MCF 10A (cell line): ENCODE results near the gene VTCN1. TPM values are rescaled to one million over a fixed set of nuclear protein-coding genes. Genes with fewer than 3 reads are reported as not detected.

Experiments
- BruUV-seq: library from RNA; stranded (reverse); fragments of 400-500 nt; replicated peaks from 2 replicates; lab custom pipeline; 2021; lab: Mats Ljungman, UMichigan
- CTCF ChIA-PET: fragments of 300-600 bp; sonication (Branson Sonifier 250); formaldehyde crosslinking; extraction: SDS; loops from one replicate; lab custom pipeline; 2021; ENCODE audit warnings: antibody characterized with exemption, inconsistent platforms; lab: Yijun Ruan, JAX
- POLR2A ChIA-PET: fragments of 300-600, 350-650 bp; sonication (Branson Sonifier 250); formaldehyde crosslinking; extraction: SDS; loops from one replicate; lab custom pipeline; 2020; ENCODE audit warnings: antibody characterized with exemption, inconsistent platforms; lab: Yijun Ruan, JAX
- DNase-seq: peaks from one replicate; pipeline ENCODE4 v3.0.0-alpha.2; 2018; ENCODE audit not compliant: unreplicated experiment
- H3K27ac Mint-ChIP-seq: one replicate; pipeline ENCODE4 v1.8.0; 2022; ENCODE audit warnings: mild to moderate bottlenecking, low read depth, mixed read lengths; ENCODE audit not compliant: unreplicated experiment
- H3K27me3 Mint-ChIP-seq: one replicate; pipeline ENCODE4 v1.8.0; 2022; ENCODE audit warnings: mixed read lengths; ENCODE audit not compliant: insufficient read depth, unreplicated experiment
- H3K36me3 Mint-ChIP-seq: one replicate; pipeline ENCODE4 v1.8.0; 2022; ENCODE audit warnings: mild to moderate bottlenecking, moderate library complexity, mixed read lengths; ENCODE audit not compliant: insufficient read depth, unreplicated experiment
- H3K4me1 Mint-ChIP-seq: one replicate; pipeline ENCODE4 v1.8.0; 2022; ENCODE audit warnings: mixed read lengths; ENCODE audit not compliant: insufficient read depth, unreplicated experiment
- H3K4me3 Mint-ChIP-seq: one replicate; pipeline ENCODE4 v1.8.0; 2022; ENCODE audit warnings: mild to moderate bottlenecking, moderate library complexity, mixed read lengths; ENCODE audit not compliant: unreplicated experiment
- H3K9me3 Mint-ChIP-seq: one replicate; pipeline ENCODE4 v1.8.0; 2022; ENCODE audit warnings: mixed read lengths; ENCODE audit not compliant: unreplicated experiment
- intact Hi-C: fragments of 100-400 bp; cut with micrococcal nuclease; formaldehyde crosslinking; loops from 2 replicates; pipeline ENCODE4 v1.14.1; 2022
- total RNA-seq: library from RNA; stranded (reverse); gene quantifications from 2 replicates; pipeline ENCODE4 v1.2.3, GENCODE V29; 2022
- TF ChIP-seq, protein P1 (sequence below): fragments of 200-600 bp; IDR thresholded peaks from one replicate; pipeline ENCODE4 v1.8.0; 2022; ENCODE audit warnings: antibody characterized with exemption, mild to moderate bottlenecking; ENCODE audit not compliant: unreplicated experiment

Gene VTCN1
- total RNA-seq, 1 experiment from 2014 or later, result not detected

DNA sequence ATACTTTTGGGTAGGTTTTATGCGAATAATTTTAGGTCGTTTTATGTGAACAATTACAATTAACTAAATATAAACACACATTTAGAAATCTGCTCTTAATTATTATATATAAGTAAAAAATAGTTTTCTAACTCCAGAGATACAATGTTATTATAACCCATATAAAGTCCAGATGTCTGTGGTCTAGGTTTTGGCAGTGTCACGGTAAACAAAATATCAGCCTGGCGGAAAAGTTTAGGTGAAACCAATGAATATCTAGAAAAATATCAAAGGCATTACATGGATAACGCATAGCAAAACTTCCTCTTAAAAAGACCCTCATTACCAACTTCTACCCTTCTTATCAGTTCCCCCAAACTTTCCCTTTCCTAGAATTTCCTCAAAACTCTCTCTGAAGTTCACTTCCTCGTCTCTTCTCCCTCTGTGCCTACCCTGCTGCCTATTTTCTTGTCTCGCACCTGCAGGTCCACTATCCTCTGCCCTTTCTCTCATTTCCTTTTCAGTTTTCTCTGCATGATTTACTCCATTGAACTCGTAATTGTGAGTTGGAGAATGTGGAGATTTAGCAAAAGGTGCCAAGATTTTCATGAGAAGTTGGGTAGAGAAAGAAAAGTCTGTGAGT lies 21.8 kb downstream of the VTCN1 start:
- Mint-ChIP-seq H3K4me3 (no peak overlapping the region), H3K9me3 (peaks cover 7% of the 10 kb centered on the region), H3K27ac (no peak overlapping the region), H3K27me3 (no peaks in the 10 kb centered on the region), H3K36me3 (no peaks in the 10 kb centered on the region), H3K4me1 (no peaks in the 10 kb centered on the region)
- no TSS peak for BruUV-seq
- ChIA-PET POLR2A (no interaction called here), CTCF (no interaction called here)
- TF ChIP-seq, protein P1, sequence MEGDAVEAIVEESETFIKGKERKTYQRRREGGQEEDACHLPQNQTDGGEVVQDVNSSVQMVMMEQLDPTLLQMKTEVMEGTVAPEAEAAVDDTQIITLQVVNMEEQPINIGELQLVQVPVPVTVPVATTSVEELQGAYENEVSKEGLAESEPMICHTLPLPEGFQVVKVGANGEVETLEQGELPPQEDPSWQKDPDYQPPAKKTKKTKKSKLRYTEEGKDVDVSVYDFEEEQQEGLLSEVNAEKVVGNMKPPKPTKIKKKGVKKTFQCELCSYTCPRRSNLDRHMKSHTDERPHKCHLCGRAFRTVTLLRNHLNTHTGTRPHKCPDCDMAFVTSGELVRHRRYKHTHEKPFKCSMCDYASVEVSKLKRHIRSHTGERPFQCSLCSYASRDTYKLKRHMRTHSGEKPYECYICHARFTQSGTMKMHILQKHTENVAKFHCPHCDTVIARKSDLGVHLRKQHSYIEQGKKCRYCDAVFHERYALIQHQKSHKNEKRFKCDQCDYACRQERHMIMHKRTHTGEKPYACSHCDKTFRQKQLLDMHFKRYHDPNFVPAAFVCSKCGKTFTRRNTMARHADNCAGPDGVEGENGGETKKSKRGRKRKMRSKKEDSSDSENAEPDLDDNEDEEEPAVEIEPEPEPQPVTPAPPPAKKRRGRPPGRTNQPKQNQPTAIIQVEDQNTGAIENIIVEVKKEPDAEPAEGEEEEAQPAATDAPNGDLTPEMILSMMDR, result no peak
- no peak for DNase-seq
- intact Hi-C loops, result no loop called here

DNA sequence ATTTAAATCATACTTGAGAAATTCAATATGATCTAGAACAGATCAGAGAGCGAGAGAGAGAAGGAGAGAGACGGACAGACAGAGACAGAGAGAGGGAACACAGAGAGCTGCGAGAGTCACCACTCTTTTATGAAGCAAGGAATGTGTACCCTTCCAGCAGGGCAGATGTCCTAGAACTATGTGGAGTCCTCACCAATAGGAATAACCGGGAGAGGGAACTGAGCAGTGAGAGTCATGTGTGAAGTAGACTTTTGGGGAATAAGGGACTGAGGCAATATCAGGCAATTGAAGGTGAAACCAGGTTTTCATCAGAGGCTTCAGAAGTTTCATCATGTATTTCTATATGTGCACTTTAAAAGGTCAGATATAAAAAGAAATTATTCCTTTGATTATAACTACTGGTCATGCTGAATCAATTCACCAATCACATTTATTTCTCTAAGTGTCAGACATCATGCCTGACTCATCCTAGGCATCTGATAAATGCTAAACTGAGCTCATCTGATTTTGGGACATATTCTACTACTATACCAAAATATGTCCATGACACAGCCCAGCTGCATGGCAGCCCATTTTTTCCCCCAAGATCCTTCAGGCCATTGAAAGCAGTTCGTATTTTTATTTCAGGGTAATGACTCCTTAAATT lies 22.4 kb downstream of the VTCN1 start:
- Mint-ChIP-seq H3K4me1 (no peaks in the 10 kb centered on the region), H3K9me3 (peaks cover 7% of the 10 kb centered on the region), H3K27me3 (no peaks in the 10 kb centered on the region), H3K4me3 (no peak overlapping the region), H3K36me3 (no peaks in the 10 kb centered on the region), H3K27ac (no peak overlapping the region)
- intact Hi-C loops, result no loop called here
- BruUV-seq, result no TSS peak
- TF ChIP-seq, protein P1, result no peak
- no peak for DNase-seq
- ChIA-PET CTCF (no interaction called here), POLR2A (no interaction called here)

DNA sequence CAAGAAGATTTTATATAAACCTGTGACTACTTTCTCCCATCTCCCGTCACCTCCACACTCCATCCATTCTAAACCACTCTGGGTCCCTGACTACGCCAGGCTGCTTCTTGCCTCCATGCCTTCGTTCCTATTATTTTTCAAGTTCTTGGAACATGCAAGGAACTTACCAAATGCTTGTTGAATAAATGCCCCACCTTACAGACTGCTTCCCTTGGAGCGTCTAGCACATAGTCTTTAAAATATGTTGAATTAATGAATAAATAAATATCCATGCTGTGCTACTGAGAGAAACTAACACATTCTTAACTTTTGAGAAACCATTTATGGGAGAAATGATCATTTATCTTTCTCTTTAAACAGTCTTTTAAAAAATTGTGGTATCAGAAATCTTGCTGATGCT lies 27.6 kb downstream of the VTCN1 start:
- CTCF ChIA-PET, result interaction anchor here (1.2 kb wide), 1 partner anchor 55 kb away, joined by 3 read pairs; no protein-coding TSS in a partner anchor
- H3K4me1 Mint-ChIP-seq, result no peaks in the 10 kb centered on the region
- no peaks in the 10 kb centered on the region for H3K9me3 Mint-ChIP-seq
- no peaks in the 10 kb centered on the region for H3K27me3 Mint-ChIP-seq
- no peak overlapping the region for H3K27ac Mint-ChIP-seq
- no peak overlapping the region for H3K4me3 Mint-ChIP-seq
- TF ChIP-seq, protein P1, result no peak
- intact Hi-C loops, result no loop called here
- DNase-seq, result no peak
- no peaks in the 10 kb centered on the region for H3K36me3 Mint-ChIP-seq
- POLR2A ChIA-PET, result no interaction called here
- BruUV-seq, result no TSS peak

DNA sequence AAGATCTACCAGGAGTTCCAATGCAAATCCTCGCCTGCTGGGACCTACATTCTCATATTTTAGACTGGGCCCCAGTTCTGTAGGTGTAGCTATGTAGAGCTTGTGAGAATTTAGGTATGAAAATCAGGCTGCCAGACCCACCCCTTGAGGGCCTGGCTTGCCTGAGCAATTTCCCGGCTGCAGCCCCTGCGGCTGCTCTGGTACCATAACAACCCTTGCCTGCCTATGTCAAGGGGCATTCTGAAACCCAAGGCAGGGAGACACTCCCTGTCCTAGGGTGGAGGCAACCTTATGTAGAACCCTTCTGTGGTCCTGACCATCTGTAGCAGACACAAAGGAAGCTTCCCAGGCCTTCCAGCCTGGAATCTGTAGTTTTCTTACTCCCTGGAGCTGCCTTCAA lies 28.4 kb downstream of the VTCN1 start:
- TF ChIP-seq, protein P1, result no peak
- CTCF ChIA-PET, result no interaction called here
- POLR2A ChIA-PET, result no interaction called here

More for the DNA sequence above, 28.4 kb downstream of the VTCN1 start:
- intact Hi-C loops, result no loop called here
- no peaks in the 10 kb centered on the region for H3K36me3 Mint-ChIP-seq
- no peak overlapping the region for H3K27ac Mint-ChIP-seq
- DNase-seq, result no peak
- no TSS peak for BruUV-seq
- no peaks in the 10 kb centered on the region for H3K27me3 Mint-ChIP-seq
- H3K9me3 Mint-ChIP-seq, result no peaks in the 10 kb centered on the region
- no peaks in the 10 kb centered on the region for H3K4me1 Mint-ChIP-seq
- no peak overlapping the region for H3K4me3 Mint-ChIP-seq
